GM18505 (cell line): ENCODE measurements around the gene ERICH6.
A peak's percentile ranks its signal among the peaks of the same experiment; 100 is the strongest.

Experiments
- ATAC-seq: cut with Tn5 transposase; IDR thresholded peaks from one replicate; pipeline ENCODE4 v1.9.1; 2021; ENCODE audit not compliant: unreplicated experiment
- POLR2A ChIP-seq: IDR thresholded peaks from 4 replicates; pipeline ENCODE4 v1.6.1; 2011; ENCODE audit warnings: borderline replicate concordance; ENCODE audit not compliant: insufficient read depth, insufficient read length; ENCODE audit errors: extremely low read depth

The ERICH6 gene

GRCh38 chr3:150741497-150742140 is 37.9 kb upstream of the ERICH6 start:
- TF ChIP-seq POLR2A = no peak
- no peak for ATAC-seq

- no peak for ATAC-seq
- TF ChIP-seq POLR2A = no peak
These were observed 37.2 kb upstream of the ERICH6 start for GRCh38 chr3:150740733-150741496.

- no peak for TF ChIP-seq POLR2A
- ATAC-seq = peak; percentile 34
These were observed 36.3 kb upstream of the ERICH6 start for GRCh38 chr3:150739877-150740645.

GRCh38 chr3:150739200-150739863 is 35.6 kb upstream of the ERICH6 start:
- ATAC-seq = peak; percentile 29
- TF ChIP-seq POLR2A = no peak

- no peak for ATAC-seq
- TF ChIP-seq POLR2A = no peak
These were observed 35.0 kb upstream of the ERICH6 start for GRCh38 chr3:150738688-150739087.

GRCh38 chr3:150737874-150738679 is 34.4 kb upstream of the ERICH6 start:
- ATAC-seq = peak; percentile 46

GRCh38 chr3:150736903-150737832 is 33.4 kb upstream of the ERICH6 start:
- TF ChIP-seq POLR2A = no peak
- ATAC-seq = no peak

More at GRCh38 chr3:150737874-150738679, 34.4 kb upstream of the ERICH6 start:
- TF ChIP-seq POLR2A = no peak

GRCh38 chr3:150736316-150736719 is 32.6 kb upstream of the ERICH6 start:
- no peak for ATAC-seq
- no peak for TF ChIP-seq POLR2A

GRCh38 chr3:150734795-150735119 is 31.0 kb upstream of the ERICH6 start:
- no peak for TF ChIP-seq POLR2A
- ATAC-seq = no peak

- no peak for TF ChIP-seq POLR2A
- no peak for ATAC-seq
These were observed 30.4 kb upstream of the ERICH6 start for GRCh38 chr3:150733936-150734794.
